Heart left ventricle (tissue), 16 donors: ENCODE results near the gene CDC14B. TPM values are rescaled to one million over a fixed set of nuclear protein-coding genes. Genes with fewer than 3 reads are reported as not detected.

ENCODE experiments used
- ATAC-seq, 4 donors: fragments of 200-7000 bp; cut with Tn5 transposase; one replicate each; pipeline ENCODE4 v1.9.1; 2020 to 2022; ENCODE audit warnings: moderate library complexity in 4 of 4, mild to moderate bottlenecking in 3 of 4, moderate number of reproducible peaks in 1 of 4
- DNase-seq, 5 donors: peaks; one replicate each; pipeline ENCODE4 v3.0.0-alpha.2; 2020
- H3K27ac ChIP-seq, 12 donors: fragments of 200-600 bp; sonication (generic) in 4 of 12; one replicate each; pipeline versions ENCODE4 v1.5.0 to v1.8.0; 2016 to 2022; ENCODE audit warnings: mild to moderate bottlenecking in 2 of 12
- H3K27me3 ChIP-seq, 9 donors: fragments of 200-600 bp; sonication (generic) in 2 of 9; one replicate each; pipeline versions ENCODE4 v1.5.1 to v1.8.0; 2016 to 2022; ENCODE audit warnings: mild to moderate bottlenecking in 3 of 9
- H3K36me3 ChIP-seq, 9 donors: fragments of 200-600 bp; sonication (generic) in 2 of 9; one replicate each; pipeline versions ENCODE4 v1.5.0 to v1.8.0; 2018 to 2022; ENCODE audit warnings: mild to moderate bottlenecking in 2 of 9
- H3K4me1 ChIP-seq, 12 donors: fragments of 200-600 bp; sonication (generic) in 4 of 12; one replicate each; pipeline versions ENCODE4 v1.5.0 to v1.8.0; 2016 to 2022; ENCODE audit warnings: mild to moderate bottlenecking in 3 of 12
- H3K4me3 ChIP-seq, 12 donors: fragments of 200-600 bp; sonication (generic) in 4 of 12; one replicate each; pipeline versions ENCODE4 v1.5.0 to v1.8.0; 2017 to 2022; ENCODE audit warnings: mild to moderate bottlenecking in 9 of 12, moderate library complexity in 4 of 12
- H3K9me3 ChIP-seq, 12 donors: fragments of 200-600 bp; sonication (generic) in 4 of 12; one replicate each; pipeline versions ENCODE4 v1.5.0 to v1.8.0; 2016 to 2022; ENCODE audit warnings: mild to moderate bottlenecking in 1 of 12
- POLR2A ChIP-seq, 2 donors: fragments of 450-650 bp; IDR thresholded peaks; one replicate each; pipeline ENCODE4 v1.6.1; 2017; ENCODE audit warnings: antibody characterized with exemption in 2 of 2, mild to moderate bottlenecking in 2 of 2, moderate library complexity in 2 of 2
- WGBS, 4 donors: extraction: QIAGEN DNeasy Blood & Tissue Kit in 2 of 4; methylation state at CpG; one replicate each; pipeline versions ENCODE4 v1.1.5 to v1.1.7; 2013 to 2018; 5-methylcytosine and 5-hydroxymethylcytosine counted together
- intact Hi-C, 10 donors: fragments of 100-400 bp; cut with DNase I; formaldehyde crosslinking; loops; one replicate each; pipeline versions ENCODE4 v1.11.1 to v1.14.2; 2022
- polyA plus RNA-seq, 2 donors: library from polyadenylated mRNA; stranded (reverse); fragments of 200-250 nt; gene quantifications; one replicate each; pipeline ENCODE4 v1.2.3, GENCODE V29; 2013
- total RNA-seq, 9 donors: library from RNA; depleted of rRNA in 2 of 9; stranded (reverse); fragments of >200 nt in 2 of 9; fragmentation: NEBNext Ultra II Directional in 3 of 9; extraction: Animal tissue kit (Norgen Biotek cat#: 25700) in 3 of 9; gene quantifications; one replicate each; pipeline versions ENCODE4 v1.1.0 to v1.2.4, GENCODE V29; 2016 to 2023
- TF ChIP-seq, protein P1 (sequence below), 12 donors: fragments of 200-600 bp; sonication (generic) in 4 of 12; IDR thresholded peaks; one replicate each; pipeline versions ENCODE4 v1.5.0 to v1.8.0; 2018 to 2022; ENCODE audit warnings: antibody characterized with exemption in 12 of 12, mild to moderate bottlenecking in 5 of 12
- donor health status: ischemic (EF 13 %, LVEDD 7.1; RV severe dilation, severe dysfunction).
- donor health status: healthy with polysubstance abuse.
- donor health status: DM: no; HTN: yes; CAD: no.
- donor health status: DM: no; HTN: no; CAD: no.
- donor health status: ischemic (EF 25% LVEDD 6.9; RV normal size, moderate dysfunction).
- donor health status: ischemic (EF 25% LVEDD 5.7; RV mildly dilated, moderate dysfunction).
- donor health status: healthy.
- donor health status: DM: yes; HTN: yes; CAD: no.
- donor health status: ischemic (EF 35%, LVEDD 5.7; RV mildly dilated, moderate dysfunction).
- donor health status: nonischemic (EF 11% LVEDD 7.7; RV severe dilation, severe dysfunction).
- donor health status: DM: yes; HTN: yes; CAD: no.
- donor health status: PGD.
- donor health status: ischemic (EF 29% LVEDD 5.4; RV normal size, mild dysfunction).
- donor health status: nonischemic (EF 23%, LVEDD 6.1; RV moderate dilation, normal function).

CDC14B gene
- total and polyA plus RNA-seq, 11 donors, result 5.1 to 37.0 (median 23.7) TPM

DNA sequence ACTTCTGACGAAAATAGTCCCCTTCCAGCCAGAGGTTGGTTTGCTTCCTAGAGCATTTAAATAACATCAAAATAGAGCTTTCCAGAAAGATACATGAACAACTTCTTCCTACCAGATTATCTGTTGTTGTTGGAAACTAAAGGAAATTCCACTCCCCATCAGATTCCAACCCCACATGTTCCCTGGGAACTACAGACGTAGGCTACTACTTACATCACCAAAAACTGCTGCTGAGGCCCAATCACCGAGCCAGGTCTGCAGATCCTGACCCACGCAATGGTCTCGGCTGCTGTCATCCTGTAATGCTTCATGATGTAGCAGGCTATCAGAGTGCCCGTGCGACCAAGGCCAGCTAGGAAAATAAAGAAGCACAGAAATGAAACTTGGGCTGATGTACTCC lies 96.3 kb downstream of the CDC14B start:
- Histone ChIP-seq H3K9me3 (no peaks in the 10 kb centered on the region), H3K27ac (peak overlapping the region in 11 of 12 donors; percentile 24 to 79 (median 60)), H3K4me3 (peak overlapping the region in 3 of 12 donors; percentile 3 to 24 (median 12)), H3K4me1 (peaks cover 0 to 20% (median 4%) of the 10 kb centered on the region in 12 donors), H3K36me3 (peaks cover 0 to 28% (median 11%) of the 10 kb centered on the region in 9 donors), H3K27me3 (no peaks in the 10 kb centered on the region)
- WGBS, 4 donors, result 61 to 68% (median 67%) methylated on average over 7 of the region's 7 CpGs
- TF ChIP-seq POLR2A (IDR thresholded peaks at IDR 0.05), result no peak
- TF ChIP-seq, protein P1, sequence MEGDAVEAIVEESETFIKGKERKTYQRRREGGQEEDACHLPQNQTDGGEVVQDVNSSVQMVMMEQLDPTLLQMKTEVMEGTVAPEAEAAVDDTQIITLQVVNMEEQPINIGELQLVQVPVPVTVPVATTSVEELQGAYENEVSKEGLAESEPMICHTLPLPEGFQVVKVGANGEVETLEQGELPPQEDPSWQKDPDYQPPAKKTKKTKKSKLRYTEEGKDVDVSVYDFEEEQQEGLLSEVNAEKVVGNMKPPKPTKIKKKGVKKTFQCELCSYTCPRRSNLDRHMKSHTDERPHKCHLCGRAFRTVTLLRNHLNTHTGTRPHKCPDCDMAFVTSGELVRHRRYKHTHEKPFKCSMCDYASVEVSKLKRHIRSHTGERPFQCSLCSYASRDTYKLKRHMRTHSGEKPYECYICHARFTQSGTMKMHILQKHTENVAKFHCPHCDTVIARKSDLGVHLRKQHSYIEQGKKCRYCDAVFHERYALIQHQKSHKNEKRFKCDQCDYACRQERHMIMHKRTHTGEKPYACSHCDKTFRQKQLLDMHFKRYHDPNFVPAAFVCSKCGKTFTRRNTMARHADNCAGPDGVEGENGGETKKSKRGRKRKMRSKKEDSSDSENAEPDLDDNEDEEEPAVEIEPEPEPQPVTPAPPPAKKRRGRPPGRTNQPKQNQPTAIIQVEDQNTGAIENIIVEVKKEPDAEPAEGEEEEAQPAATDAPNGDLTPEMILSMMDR (IDR thresholded peaks at IDR 0.05), result no peak
- ATAC-seq (peak; percentile 63 to 96 (median 90)), DNase-seq (peak in 4 of 5 donors; percentile 61 to 73 (median 72))
- intact Hi-C loops, result no loop called here

DNA sequence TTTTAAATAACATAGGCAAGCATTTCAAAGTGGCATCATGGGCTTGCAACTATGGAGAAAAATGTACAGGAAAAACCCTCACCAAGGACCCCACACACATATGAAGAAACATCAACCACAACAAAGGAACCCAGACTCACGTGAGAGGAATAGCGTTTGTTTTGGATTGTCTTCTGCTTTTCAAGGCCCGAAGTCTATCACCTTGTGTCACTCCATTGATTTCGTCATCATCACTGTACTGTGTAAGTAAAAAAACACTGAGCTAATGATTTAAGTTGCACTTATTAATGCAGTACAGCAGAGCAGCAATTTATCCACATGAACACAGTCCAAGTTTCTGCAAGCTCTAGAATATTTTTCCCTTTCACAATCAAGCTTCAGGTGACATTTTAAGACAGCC lies 97.3 kb downstream of the CDC14B start:
- TF ChIP-seq, protein P1 (IDR thresholded peaks at IDR 0.05), result no peak
- TF ChIP-seq POLR2A (IDR thresholded peaks at IDR 0.05), result no peak
- Histone ChIP-seq H3K27me3 (no peaks in the 10 kb centered on the region), H3K9me3 (no peaks in the 10 kb centered on the region), H3K27ac (peak overlapping the region in 6 of 12 donors; percentile 36 to 79 (median 64)), H3K36me3 (peaks cover 0 to 29% (median 11%) of the 10 kb centered on the region in 9 donors), H3K4me3 (peak overlapping the region in 1 of 12 donors; percentile 24), H3K4me1 (peaks cover 0 to 20% (median 4%) of the 10 kb centered on the region in 12 donors)
- WGBS, 4 donors, result 83 to 92% (median 89%) methylated on average over 4 of the region's 4 CpGs
- intact Hi-C loops, result no loop called here
- DNase-seq (no peak), ATAC-seq (no peak)

DNA sequence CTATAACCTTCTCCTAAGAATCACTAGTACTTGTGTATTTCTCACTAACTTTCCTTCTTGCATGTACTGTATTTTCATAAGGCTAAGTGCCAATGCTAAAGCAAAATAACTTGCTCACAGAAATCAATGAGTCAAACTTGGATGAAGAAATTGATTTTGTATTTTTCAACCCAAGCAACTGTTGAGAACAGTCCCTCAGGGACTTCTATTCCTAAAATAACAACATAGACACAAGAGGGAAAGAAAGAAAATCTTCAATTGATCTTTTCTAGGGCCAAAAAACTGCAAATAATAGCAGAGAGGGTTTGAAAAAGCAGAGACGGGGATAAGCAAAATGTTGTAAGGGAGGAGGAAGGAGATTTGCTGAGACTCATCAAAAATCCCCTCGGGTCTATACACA lies 99.9 kb downstream of the CDC14B start:
- intact Hi-C loops, result loop anchor here in 1 of 10 donors (10.0 kb wide), 1 partner anchor 45 kb away; no protein-coding TSS in a partner anchor

DNA sequence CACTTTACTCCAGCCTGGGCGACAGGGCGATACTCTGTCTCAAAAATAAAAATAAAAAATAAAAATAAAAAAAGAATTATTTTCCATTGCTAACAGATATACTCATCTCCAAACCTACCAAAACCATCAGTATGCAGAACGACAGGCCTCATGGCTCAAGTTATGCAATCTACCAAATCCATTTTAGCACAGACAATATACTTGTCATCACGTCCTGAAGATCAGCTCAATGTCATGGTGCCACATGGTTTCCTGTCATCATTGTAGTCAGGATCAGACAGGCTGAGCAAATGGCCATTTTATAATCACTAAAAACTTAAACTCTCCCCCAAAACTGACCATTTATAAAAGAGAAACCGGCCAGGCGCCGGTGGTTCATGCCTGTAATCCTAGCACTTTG lies 100.5 kb downstream of the CDC14B start:
- Histone ChIP-seq H3K36me3 (peaks cover 0 to 37% (median 11%) of the 10 kb centered on the region in 9 donors), H3K4me1 (peaks cover 0 to 26% (median 7%) of the 10 kb centered on the region in 12 donors), H3K9me3 (no peaks in the 10 kb centered on the region), H3K27me3 (no peaks in the 10 kb centered on the region), H3K4me3 (no peak overlapping the region), H3K27ac (peak overlapping the region in 1 of 12 donors; percentile 49)
- intact Hi-C loops, result loop anchor here in 1 of 10 donors (10.0 kb wide), 1 partner anchor 46 kb away; no protein-coding TSS in a partner anchor
- ATAC-seq (no peak), DNase-seq (no peak)
- WGBS, 4 donors, result 83 to 86% (median 84%) methylated on average over 7 of the region's 7 CpGs
- TF ChIP-seq, protein P1 (IDR thresholded peaks at IDR 0.05), result no peak
- TF ChIP-seq POLR2A (IDR thresholded peaks at IDR 0.05), result no peak

More for the DNA sequence above, 99.9 kb downstream of the CDC14B start:
- ATAC-seq (no peak), DNase-seq (no peak)
- H3K4me1 ChIP-seq, result peaks cover 0 to 27% (median 8%) of the 10 kb centered on the region in 12 donors
- 63 to 85% (median 73%) methylated on average over 2 of the region's 2 CpGs for WGBS, 4 donors
- H3K9me3 ChIP-seq, result no peaks in the 10 kb centered on the region
- peaks cover 0 to 30% (median 11%) of the 10 kb centered on the region in 9 donors for H3K36me3 ChIP-seq
- H3K4me3 ChIP-seq, result no peak overlapping the region
- no peaks in the 10 kb centered on the region for H3K27me3 ChIP-seq
- peak overlapping the region in 3 of 12 donors; percentile 13 to 49 (median 25) for H3K27ac ChIP-seq
- TF ChIP-seq, protein P1 (IDR thresholded peaks at IDR 0.05), result no peak
- no peak for TF ChIP-seq POLR2A (IDR thresholded peaks at IDR 0.05)
